GM15510 (cell line): Measurements from ENCODE around the gene AAGAB.

Source experiments
- POLR2A ChIP-seq: IDR thresholded peaks from 3 replicates; pipeline ENCODE4 v1.6.1; 2011; ENCODE audit warnings: borderline replicate concordance; ENCODE audit not compliant: insufficient read length; ENCODE audit errors: extremely low read depth

The AAGAB gene

DNA sequence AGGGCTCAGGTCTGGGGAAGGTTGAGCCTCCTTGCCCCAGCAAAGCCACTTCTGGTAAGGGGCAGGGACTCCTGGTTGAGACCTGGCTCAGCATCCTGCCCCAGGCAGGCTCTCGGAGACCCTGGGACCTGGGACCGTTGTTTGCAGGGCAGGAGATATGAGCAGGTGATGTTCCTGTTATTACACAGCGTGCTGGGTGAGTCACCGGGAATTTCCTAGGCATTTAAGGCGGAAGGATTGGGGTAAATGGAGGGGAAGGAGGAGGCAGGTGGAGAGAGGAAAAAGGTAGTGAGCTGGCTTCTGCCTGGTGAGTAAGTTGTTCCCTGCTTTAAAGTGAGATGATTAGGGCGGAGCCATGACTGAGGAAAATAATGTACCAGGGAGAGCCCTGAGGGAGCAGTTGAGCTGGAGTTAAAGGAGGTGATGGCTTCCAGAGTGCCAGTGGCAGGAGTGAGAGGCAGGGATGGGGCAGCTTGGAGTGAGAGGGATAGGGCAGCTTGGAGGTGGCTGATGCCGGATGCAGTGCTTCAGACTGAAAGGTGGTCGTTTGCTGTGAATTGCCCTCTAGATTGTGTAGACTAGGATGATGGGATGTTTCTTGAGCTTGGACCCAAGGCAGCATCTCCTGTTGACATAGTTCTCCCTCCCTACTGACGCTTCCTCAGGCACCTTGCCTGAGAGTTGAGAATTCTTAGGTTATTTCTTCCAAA is 79.4 kb downstream of the AAGAB start:
- no peak for TF ChIP-seq POLR2A

DNA sequence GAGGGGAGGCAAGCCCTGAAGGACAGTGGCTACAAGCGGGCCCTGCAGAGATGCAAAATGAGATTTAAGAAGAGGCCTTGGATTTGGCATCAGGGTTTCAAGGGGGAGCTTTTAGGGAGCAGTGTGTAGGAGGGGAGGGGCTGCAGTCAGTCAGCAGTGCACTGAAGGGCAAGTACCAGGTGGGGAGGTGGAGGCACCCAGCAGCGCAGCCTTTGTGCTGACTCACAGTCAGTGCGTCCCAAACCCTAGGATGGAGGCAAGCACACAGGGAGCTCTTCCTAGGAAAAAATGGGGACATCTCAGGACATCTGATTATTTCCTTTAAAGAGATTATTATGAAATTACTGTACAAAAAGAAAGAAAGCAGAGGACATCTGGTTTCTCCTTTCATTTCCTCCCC is 80.0 kb downstream of the AAGAB start:
- no peak for TF ChIP-seq POLR2A

DNA sequence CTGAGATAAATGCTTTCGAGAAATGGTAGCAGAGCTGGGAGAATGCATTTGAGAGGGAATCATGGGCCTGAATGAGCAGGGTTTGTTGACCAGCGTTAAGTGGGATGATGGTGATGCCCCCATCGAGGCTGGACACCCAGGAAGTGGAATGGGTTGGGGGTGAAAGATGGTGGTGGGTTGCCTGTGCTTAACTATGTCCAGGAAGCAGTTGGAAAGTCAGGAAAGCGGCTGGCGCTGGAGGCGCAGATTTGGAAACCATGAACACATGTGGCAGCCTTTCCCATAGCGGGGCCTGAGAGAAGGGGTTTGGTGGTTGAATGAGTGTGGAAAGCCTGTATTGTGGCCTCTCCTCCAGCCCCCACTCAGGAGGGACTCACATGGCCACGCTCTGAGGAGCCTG is 80.7 kb downstream of the AAGAB start:
- no peak for TF ChIP-seq POLR2A

DNA sequence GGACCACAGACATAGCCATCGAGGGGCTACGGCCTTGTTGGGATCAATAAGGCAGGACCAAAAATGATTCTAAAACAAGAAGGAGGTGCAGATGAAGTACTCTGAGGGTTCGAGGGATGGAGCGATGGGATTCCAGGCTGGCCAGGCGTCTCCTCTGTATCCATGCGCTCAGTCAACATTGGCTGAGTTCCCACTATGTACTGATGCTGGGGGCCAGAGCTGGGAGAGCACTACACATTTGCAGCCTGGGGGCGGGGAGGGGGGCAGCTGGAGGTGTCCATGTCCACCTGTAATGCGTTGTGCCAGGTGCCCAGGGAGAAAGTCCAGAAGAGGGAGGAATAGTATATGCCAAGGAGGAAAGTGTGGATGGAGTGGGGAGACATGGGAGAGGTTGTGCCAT is 81.5 kb downstream of the AAGAB start:
- TF ChIP-seq POLR2A = no peak

DNA sequence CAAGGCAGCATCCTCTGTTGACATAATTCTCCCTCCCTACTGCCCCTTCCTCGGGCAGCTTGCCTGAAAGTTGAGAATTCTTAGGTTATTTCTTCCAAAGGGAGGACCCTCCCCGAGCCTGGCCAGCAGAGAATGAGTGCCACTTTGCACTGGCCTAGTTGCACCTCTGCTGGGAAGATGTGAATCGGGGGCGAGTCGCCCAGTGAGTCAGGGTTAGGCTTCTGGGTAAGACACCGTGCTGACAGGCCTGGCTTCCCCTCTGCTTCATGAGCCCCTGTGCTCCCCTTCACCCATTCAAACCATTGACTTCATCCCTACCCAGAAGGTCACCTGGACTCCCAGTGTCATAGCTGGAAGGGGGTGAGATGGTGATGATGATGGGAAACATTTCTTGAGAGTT is 82.3 kb downstream of the AAGAB start:
- no peak for TF ChIP-seq POLR2A

DNA sequence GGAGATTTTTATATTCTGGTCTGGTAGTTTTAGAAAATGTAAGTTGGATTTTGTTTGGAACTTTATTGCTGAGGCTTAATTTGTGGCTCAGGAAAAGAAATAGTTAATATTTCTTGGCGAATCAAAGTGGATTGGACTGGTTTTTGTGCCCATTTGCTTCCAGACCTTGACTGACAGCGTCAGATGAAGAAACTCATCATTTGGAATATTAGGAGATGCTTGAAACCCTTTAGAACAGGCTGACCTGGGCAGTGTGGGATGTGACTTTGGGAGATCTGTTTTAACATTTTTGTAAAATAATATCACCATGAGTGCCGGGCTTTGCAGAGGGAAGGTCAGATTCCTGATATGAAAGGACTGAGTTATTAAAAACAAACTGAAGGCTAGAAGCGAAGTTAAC is 83.0 kb downstream of the AAGAB start:
- TF ChIP-seq POLR2A = no peak

DNA sequence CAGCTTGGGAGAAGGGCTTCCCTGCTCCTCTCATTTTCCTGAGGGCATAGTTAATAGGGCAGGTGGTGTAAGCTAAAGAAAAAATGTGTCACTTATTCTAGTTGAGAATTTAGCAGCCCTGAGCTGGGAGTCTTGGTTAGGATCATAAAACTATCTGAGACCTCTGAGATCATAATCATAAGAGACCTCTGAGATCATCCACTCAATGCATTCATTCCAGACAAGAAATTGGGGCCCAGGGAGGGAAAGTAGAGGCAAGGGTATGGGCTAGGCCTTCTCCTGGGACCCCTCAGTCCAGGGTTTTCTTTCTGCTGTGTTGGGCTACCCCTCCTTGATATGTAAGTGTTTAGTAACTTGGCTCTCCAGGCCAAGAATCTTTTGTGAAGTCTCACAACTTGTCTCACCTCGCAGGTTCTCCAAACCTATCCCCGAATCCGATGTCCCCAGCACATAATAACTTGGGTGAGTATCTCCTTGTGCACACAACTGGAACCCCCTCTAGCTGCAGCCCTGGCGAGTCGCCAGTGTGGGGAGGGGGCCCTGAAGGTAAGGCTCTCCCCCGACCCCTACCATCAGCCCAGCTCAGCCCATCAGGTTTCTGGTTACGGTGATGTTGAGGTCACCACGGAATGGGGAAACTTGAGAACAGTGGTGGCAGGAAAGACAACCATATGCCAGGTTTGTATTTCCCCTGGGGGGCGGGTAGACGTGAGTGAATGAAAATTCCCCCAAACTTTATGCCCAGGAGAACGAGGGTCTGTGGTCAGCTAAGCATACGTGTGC is 84.1 kb downstream of the AAGAB start:
- TF ChIP-seq POLR2A = no peak

DNA sequence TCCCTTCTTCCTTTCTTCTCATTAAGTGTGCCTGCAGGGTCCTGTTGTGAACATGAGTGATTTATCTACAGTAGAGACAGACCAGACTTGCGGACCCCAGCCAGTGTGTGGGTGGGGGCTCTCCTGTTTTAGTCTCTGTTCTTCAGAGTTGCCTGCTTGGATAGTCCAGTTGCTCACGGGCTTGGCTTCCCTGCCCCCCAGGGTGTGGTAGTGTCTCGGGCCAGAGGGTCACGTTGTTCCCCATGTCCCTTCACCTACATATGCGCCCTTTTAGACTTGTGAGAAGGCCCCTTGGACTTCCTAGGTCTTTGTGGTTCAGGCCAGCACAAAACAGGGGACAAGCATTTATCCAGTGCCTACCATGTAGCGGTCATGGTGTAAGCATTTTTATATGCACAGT is 85.8 kb downstream of the AAGAB start:
- no peak for TF ChIP-seq POLR2A

DNA sequence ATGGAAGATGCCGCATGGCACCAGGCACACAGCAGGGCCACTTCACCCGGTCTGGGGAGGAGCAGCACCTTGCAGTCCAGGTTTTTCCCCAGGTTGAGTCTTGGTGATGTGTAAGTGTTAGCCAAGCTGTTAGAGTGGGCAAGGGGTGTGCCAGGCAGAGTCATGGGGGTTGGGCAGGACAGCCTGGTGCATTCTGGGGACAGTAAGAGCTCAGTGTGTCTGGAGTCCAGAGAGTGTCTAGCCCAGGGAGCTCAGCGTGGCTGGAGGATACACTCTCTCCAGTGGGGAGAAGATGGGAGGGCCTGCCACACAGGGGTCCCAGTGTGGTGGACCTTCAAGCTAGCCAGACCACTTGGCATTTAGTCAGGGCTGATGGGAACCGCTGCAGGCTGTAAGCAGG is 87.4 kb downstream of the AAGAB start:
- TF ChIP-seq POLR2A = no peak

DNA sequence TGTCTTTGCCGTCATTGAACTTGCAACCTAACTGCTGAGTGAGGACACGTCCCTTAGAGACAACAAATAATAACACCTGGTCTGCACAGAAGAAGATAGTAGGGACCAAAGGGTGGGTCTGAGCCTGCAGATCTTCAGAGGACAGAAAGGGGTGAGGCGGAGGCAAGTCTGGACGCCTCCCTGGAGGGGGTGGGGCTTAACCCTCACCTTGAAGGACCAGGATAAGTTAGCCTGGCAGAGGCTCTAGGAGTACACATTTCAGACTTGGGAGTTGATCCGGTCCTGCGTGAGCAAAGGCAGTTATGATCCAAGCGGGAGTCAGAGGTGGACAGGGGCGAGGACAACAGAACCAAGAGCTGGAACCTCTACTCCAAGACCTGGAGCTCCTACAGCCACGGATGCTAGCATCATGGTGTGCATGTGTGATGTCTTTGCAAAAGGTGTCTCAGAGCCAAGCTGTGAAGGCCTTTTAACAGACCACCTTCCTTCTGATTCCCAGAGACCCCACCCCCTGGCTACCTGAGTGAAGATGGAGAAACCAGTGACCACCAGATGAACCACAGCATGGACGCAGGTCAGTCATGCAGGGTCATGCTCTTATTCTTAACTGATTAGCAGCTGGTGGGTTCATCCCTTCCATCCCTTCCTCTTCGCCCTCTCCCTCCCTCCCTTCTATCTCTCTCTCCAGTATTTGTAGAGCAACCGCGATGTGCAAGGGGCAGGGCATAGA is 88.0 kb downstream of the AAGAB start:
- TF ChIP-seq POLR2A = no peak

DNA sequence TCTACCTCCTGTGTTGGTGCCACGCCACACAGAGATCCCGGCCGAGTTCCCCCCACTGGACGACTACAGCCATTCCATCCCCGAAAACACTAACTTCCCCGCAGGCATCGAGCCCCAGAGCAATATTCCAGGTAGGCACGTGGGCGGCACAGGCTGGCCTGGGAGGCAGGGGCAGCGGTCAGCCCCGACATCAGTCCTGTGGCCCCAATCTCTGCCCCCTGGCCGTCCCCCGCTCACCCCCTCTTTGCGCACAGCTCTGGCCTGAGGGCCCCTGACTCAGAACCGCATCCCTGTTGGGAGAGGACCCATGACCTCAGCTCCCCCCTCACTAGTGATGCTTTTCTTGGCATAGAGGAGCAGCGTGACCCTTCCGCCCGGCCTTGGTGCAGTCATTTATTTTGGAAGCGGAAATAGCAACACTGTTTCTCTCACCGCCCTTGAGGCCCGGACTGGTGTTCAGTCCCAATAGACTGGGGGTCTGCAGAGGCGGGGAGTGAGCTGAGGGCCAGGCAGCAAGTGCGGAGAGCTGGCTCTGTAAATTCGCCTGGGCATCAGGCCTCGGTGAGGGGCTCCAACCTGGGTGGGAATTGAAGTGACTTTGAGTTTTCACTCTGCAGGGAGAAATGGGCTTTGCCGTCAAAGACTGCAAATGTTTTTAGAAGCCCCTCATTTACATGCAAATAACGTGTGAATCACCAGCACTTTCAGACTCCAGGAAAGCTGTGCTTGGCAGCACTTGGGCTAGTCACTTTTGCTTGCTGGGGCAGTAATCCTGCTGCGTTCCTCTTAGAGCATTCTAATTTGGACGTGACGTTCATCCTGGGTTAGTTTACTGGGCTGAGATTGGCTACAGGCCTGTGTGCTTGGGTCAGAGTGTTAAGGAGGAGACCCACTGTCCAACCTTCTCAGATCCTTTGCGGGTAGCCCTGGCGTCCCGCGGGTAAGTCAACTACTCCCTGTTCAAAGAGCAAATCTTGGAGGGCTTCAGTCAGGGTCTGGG is 88.9 kb downstream of the AAGAB start:
- TF ChIP-seq POLR2A = no peak

DNA sequence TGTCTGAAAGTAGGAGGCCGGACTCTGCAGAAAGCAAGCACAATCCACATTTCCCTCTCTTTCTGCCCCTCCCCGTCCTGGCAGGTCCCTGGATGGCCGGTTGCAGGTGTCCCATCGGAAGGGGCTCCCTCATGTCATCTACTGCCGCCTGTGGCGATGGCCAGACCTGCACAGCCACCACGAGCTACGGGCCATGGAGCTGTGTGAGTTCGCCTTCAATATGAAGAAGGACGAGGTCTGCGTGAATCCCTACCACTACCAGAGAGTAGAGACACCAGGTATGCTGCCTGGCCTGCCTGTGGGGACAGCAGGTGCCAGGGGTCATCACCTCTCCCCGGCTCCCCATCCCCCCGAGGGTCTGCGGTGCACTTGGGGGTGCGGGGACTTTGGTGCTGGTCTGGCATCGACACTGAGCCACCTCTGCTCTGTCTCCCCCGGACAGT is 89.6 kb downstream of the AAGAB start:
- TF ChIP-seq POLR2A = no peak

DNA sequence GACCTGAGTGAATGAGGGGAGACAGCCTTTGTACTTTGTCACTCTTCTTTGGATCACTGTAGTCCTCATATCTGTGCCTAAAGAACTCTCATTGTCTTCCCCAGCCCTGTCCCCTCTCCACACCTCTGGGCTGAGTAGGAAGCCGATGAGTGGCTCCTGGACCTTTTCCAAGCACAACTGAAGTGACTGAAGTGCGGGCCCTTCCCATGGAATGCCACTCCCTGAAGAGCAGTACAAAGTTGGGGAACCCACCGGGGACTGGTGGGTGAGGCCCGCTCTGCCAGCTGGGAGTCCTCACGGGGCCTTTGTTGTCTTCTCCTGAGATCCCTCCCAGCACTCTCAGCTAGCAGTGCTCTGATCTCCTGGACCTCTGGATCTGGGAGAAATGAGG is 90.1 kb downstream of the AAGAB start:
- no peak for TF ChIP-seq POLR2A

DNA sequence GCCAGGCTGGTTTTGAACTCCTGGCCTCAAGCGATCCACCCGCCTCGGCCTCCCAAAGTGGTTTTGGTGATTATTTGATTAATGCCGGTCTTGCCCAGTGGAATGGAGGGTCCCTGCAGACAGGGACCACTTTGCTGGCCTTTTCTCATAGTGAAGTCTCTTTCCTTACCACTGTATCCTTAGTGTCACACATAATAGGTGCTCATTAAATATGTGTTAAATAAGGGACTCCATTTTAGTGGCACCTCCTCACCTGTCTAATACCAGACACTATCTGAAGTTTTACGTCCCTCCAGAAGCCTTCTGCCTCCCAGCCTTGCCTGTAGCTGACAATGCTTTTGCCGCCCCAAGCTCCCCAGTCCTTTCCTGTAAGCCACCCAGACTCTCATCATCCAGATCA is 91.3 kb downstream of the AAGAB start:
- TF ChIP-seq POLR2A = no peak

DNA sequence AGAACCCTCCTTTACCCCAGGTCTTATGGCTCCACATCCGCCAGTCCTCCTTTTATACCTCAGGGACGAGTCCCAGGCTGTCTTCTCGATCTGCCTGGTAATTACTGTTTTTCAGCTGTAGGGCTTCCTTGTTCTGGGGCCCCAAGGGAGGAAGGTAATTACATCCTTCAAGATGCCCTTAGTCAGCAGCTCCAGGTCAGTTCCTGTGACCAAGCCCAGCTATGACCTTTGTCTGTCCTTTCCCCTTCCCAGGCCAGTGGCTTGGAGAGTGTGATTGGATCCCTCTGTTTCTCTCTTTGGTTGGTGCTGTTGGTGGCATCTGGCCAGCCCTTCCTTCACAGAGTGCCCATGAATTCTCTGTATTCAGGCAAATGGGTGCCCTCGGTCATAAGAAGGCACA is 92.6 kb downstream of the AAGAB start:
- no peak for TF ChIP-seq POLR2A

DNA sequence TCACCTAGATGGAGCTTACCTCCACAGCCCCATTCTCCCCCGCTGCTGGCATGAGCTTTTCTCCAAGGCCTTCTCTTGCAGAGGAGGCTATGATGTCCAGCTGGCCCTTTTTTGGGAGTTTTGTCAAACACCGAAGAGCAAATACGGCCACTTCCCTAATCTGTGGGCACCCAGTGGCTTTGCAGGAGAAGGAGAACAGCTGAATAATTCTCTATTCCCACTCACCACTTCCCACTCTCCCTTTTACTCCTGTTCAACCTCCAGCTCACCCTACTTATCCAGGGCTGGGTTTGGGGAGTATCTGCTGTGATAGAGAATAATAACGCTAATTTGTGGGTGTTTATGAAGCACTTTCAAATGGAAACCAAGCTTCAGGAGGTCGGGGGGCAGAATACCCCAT is 93.0 kb downstream of the AAGAB start:
- TF ChIP-seq POLR2A = no peak
